GM23338 (cell line): Measurements from ENCODE around the gene VSIG10. TPM values are rescaled to one million over a fixed set of nuclear protein-coding genes. Genes with fewer than 3 reads are reported as not detected.

Source experiments
- ATAC-seq: fragments of 200-7000 bp; cut with Tn5 transposase; 3 replicates; pipeline ENCODE4 v1.9.1; 2020
- DNase-seq: peaks from one replicate; pipeline ENCODE4 v3.0.0-alpha.2; 2015; ENCODE audit warnings: low spot score
- H2AFZ ChIP-seq: fragments of 200-600 bp; sonication (generic); 2 replicates; pipeline ENCODE4 v1.8.0; 2016; ENCODE audit warnings: antibody characterized with exemption, mild to moderate bottlenecking, moderate library complexity
- H3F3A ChIP-seq: fragments of 200-600 bp; sonication (generic); replicated peaks from 2 replicates; pipeline ENCODE4 v1.8.0; 2017; ENCODE audit warnings: antibody characterized with exemption, mixed run types, low read depth
- H3K27ac ChIP-seq: fragments of 200-600 bp; sonication (generic); 2 replicates; pipeline ENCODE4 v1.6.1; 2016; ENCODE audit warnings: low read depth
- H3K27me3 ChIP-seq: fragments of 200-600 bp; sonication (generic); 2 replicates; pipeline ENCODE4 v1.8.0; 2016; ENCODE audit warnings: mild to moderate bottlenecking, mixed run types, moderate library complexity; ENCODE audit not compliant: insufficient read depth
- H3K36me3 ChIP-seq: fragments of 200-600 bp; sonication (generic); 2 replicates; pipeline ENCODE4 v1.8.0; 2016; ENCODE audit warnings: mild to moderate bottlenecking; ENCODE audit not compliant: insufficient read depth
- H3K4me1 ChIP-seq: fragments of 200-600 bp; sonication (generic); 2 replicates; pipeline ENCODE4 v1.8.0; 2016; ENCODE audit warnings: mild to moderate bottlenecking, moderate library complexity; ENCODE audit not compliant: insufficient read depth
- H3K4me2 ChIP-seq: fragments of 200-600 bp; sonication (generic); 2 replicates; pipeline ENCODE4 v1.7.1; 2017; ENCODE audit warnings: mixed run types
- H3K4me3 ChIP-seq: fragments of 200-600 bp; sonication (generic); 2 replicates; pipeline ENCODE4 v1.6.1; 2016; ENCODE audit warnings: mixed run types
- H3K79me2 ChIP-seq: fragments of 200-600 bp; sonication (generic); replicated peaks from 2 replicates; pipeline ENCODE4 v1.8.0; 2017; ENCODE audit warnings: mild to moderate bottlenecking; ENCODE audit not compliant: insufficient read depth
- H3K9me2 ChIP-seq: fragments of 200-600 bp; sonication (generic); 2 replicates; pipeline ENCODE4 v1.8.0; 2017; ENCODE audit not compliant: insufficient read depth
- H4K20me1 ChIP-seq: fragments of 200-600 bp; sonication (generic); replicated peaks from 2 replicates; pipeline ENCODE4 v1.8.0; 2017; ENCODE audit warnings: mild to moderate bottlenecking; ENCODE audit not compliant: insufficient read depth
- H3K27ac Mint-ChIP-seq: 2 replicates; pipeline ENCODE4 v1.8.0; 2020; ENCODE audit warnings: inconsistent platforms, mild to moderate bottlenecking, moderate library complexity, mixed read lengths
- H3K27me3 Mint-ChIP-seq: 3 replicates; pipeline ENCODE4 v1.8.0; 2022; ENCODE audit warnings: low read depth, mild to moderate bottlenecking, moderate library complexity, mixed read lengths, inconsistent platforms; ENCODE audit not compliant: insufficient read depth, poor library complexity
- H3K36me3 Mint-ChIP-seq: 3 replicates; pipeline ENCODE4 v1.8.0; 2021; ENCODE audit warnings: low read depth, mild to moderate bottlenecking, inconsistent platforms, moderate library complexity, mixed read lengths
- H3K4me1 Mint-ChIP-seq: 3 replicates; pipeline ENCODE4 v1.8.0; 2020; ENCODE audit warnings: mild to moderate bottlenecking, inconsistent platforms, mixed read lengths
- H3K4me3 Mint-ChIP-seq: 3 replicates; pipeline ENCODE4 v1.8.0; 2021; ENCODE audit warnings: moderate library complexity, mild to moderate bottlenecking, inconsistent platforms, mixed read lengths
- H3K9me3 Mint-ChIP-seq: 3 replicates; pipeline ENCODE4 v1.8.0; 2020; ENCODE audit warnings: moderate library complexity, mild to moderate bottlenecking, inconsistent platforms, mixed read lengths
- CREB1 ChIP-seq: fragments of 250-450 bp; sonication (Bioruptor Pico); IDR thresholded peaks from 2 replicates; pipeline ENCODE4 v1.5.0; 2020; ENCODE audit warnings: low read depth, mild to moderate bottlenecking, moderate library complexity
- EZH2 ChIP-seq: fragments of 200-600 bp; sonication (generic); IDR thresholded peaks from one replicate; pipeline ENCODE4 v1.8.0; 2017; ENCODE audit warnings: antibody characterized with exemption, mild to moderate bottlenecking, low read depth; ENCODE audit not compliant: unreplicated experiment
- EZH2phosphoT487 ChIP-seq: fragments of 200-600 bp; sonication (generic); IDR thresholded peaks from one replicate; pipeline ENCODE4 v1.8.1; 2018; ENCODE audit warnings: antibody characterized with exemption; ENCODE audit not compliant: unreplicated experiment
- JUNB ChIP-seq: IDR thresholded peaks from one replicate; pipeline ENCODE4 v1.6.1; 2016; ENCODE audit warnings: antibody characterized with exemption; ENCODE audit not compliant: unreplicated experiment
- NANOG ChIP-seq: IDR thresholded peaks from 2 replicates; pipeline ENCODE4 v1.6.1; 2016; ENCODE audit warnings: antibody characterized with exemption, borderline replicate concordance
- ZNF114 ChIP-seq: fragments of 250-450 bp; sonication (Bioruptor Pico); IDR thresholded peaks from 2 replicates; pipeline ENCODE4 v1.5.0; 2020; ENCODE audit warnings: mild to moderate bottlenecking, moderate library complexity
- polyA plus RNA-seq: library from polyadenylated mRNA; unstranded; fragments of >200 nt; fragmentation: Nextera tagmentation; extraction: Ambion mirVana; gene quantifications from 2 replicates; pipeline ENCODE4 v1.2.1, GENCODE V29; 2016
- total RNA-seq: library from RNA; depleted of rRNA; stranded (reverse); fragments of >200 nt; shearing (Covaris generic); gene quantifications from 2 replicates; pipeline ENCODE4 v1.2.3, GENCODE V29; 2014
- TF ChIP-seq, protein P1 (sequence below): fragments of 250-450 bp; sonication (Bioruptor Pico); IDR thresholded peaks from 2 replicates; pipeline ENCODE4 v1.5.0; 2020; ENCODE audit warnings: mild to moderate bottlenecking, moderate library complexity
- TF ChIP-seq, protein P2 (sequence below), 2 experiments: fragments of 200-600 bp in 1 of 2; sonication (generic) in 1 of 2; conservative IDR thresholded peaks; 2 replicates each; pipeline versions ENCODE4 v1.5.1 to v1.6.1; 2016 to 2017; ENCODE audit warnings: antibody characterized with exemption in 2 of 2, low read depth in 2 of 2, mild to moderate bottlenecking in 2 of 2, moderate library complexity in 1 of 2
- TF ChIP-seq, protein P3 (sequence below): IDR thresholded peaks from one replicate; pipeline ENCODE4 v1.6.1; 2018; ENCODE audit warnings: antibody characterized with exemption; ENCODE audit not compliant: unreplicated experiment

Gene VSIG10
- total and polyA plus RNA-seq, 2 experiments from 2014 or later, result 52.1 to 98.5 TPM

DNA sequence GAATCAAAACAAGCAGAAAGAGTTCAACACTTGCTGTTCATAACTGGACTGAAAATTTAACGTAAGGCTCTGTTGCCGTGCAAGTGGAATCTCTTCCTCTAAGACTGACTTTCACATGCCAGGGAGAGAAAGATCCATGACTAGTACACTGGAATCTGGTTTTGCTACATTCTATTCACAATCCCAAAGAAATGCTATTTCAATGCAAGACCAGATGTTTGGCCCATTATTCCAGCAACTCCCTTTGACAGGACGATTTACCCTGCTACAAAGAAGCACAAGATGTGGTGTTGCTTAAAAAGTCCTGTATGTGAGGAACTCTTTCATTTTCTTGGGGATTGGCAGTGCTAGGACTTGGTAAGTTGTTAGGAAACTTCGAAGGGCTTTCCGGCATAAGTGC, 69.9 kb downstream of the VSIG10 start (continued):
- TF ChIP-seq, protein P1, sequence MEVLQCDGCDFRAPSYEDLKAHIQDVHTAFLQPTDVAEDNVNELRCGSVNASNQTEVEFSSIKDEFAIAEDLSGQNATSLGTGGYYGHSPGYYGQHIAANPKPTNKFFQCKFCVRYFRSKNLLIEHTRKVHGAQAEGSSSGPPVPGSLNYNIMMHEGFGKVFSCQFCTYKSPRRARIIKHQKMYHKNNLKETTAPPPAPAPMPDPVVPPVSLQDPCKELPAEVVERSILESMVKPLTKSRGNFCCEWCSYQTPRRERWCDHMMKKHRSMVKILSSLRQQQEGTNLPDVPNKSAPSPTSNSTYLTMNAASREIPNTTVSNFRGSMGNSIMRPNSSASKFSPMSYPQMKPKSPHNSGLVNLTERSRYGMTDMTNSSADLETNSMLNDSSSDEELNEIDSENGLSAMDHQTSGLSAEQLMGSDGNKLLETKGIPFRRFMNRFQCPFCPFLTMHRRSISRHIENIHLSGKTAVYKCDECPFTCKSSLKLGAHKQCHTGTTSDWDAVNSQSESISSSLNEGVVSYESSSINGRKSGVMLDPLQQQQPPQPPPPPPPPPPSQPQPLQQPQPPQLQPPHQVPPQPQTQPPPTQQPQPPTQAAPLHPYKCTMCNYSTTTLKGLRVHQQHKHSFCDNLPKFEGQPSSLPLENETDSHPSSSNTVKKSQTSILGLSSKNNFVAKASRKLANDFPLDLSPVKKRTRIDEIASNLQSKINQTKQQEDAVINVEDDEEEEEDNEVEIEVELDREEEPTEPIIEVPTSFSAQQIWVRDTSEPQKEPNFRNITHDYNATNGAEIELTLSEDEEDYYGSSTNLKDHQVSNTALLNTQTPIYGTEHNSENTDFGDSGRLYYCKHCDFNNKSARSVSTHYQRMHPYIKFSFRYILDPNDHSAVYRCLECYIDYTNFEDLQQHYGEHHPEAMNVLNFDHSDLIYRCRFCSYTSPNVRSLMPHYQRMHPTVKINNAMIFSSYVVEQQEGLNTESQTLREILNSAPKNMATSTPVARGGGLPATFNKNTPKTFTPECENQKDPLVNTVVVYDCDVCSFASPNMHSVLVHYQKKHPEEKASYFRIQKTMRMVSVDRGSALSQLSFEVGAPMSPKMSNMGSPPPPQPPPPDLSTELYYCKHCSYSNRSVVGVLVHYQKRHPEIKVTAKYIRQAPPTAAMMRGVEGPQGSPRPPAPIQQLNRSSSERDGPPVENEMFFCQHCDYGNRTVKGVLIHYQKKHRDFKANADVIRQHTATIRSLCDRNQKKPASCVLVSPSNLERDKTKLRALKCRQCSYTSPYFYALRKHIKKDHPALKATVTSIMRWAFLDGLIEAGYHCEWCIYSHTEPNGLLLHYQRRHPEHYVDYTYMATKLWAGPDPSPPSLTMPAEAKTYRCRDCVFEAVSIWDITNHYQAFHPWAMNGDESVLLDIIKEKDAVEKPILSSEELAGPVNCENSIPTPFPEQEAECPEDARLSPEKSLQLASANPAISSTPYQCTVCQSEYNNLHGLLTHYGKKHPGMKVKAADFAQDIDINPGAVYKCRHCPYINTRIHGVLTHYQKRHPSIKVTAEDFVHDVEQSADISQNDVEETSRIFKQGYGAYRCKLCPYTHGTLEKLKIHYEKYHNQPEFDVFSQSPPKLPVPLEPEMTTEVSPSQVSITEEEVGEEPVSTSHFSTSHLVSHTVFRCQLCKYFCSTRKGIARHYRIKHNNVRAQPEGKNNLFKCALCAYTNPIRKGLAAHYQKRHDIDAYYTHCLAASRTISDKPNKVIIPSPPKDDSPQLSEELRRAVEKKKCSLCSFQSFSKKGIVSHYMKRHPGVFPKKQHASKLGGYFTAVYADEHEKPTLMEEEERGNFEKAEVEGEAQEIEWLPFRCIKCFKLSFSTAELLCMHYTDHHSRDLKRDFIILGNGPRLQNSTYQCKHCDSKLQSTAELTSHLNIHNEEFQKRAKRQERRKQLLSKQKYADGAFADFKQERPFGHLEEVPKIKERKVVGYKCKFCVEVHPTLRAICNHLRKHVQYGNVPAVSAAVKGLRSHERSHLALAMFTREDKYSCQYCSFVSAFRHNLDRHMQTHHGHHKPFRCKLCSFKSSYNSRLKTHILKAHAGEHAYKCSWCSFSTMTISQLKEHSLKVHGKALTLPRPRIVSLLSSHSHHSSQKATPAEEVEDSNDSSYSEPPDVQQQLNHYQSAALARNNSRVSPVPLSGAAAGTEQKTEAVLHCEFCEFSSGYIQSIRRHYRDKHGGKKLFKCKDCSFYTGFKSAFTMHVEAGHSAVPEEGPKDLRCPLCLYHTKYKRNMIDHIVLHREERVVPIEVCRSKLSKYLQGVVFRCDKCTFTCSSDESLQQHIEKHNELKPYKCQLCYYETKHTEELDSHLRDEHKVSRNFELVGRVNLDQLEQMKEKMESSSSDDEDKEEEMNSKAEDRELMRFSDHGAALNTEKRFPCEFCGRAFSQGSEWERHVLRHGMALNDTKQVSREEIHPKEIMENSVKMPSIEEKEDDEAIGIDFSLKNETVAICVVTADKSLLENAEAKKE (CRISPR knock-in tag), result no peak
- no peak for TF ChIP-seq EZH2phosphoT487
- no peak for TF ChIP-seq ZNF114 (CRISPR knock-in tag)
- TF ChIP-seq, protein P2, sequence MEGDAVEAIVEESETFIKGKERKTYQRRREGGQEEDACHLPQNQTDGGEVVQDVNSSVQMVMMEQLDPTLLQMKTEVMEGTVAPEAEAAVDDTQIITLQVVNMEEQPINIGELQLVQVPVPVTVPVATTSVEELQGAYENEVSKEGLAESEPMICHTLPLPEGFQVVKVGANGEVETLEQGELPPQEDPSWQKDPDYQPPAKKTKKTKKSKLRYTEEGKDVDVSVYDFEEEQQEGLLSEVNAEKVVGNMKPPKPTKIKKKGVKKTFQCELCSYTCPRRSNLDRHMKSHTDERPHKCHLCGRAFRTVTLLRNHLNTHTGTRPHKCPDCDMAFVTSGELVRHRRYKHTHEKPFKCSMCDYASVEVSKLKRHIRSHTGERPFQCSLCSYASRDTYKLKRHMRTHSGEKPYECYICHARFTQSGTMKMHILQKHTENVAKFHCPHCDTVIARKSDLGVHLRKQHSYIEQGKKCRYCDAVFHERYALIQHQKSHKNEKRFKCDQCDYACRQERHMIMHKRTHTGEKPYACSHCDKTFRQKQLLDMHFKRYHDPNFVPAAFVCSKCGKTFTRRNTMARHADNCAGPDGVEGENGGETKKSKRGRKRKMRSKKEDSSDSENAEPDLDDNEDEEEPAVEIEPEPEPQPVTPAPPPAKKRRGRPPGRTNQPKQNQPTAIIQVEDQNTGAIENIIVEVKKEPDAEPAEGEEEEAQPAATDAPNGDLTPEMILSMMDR (conservative IDR thresholded peaks at IDR 0.05; ENCODE audit: low read depth in 2 of 2), result no peak

DNA sequence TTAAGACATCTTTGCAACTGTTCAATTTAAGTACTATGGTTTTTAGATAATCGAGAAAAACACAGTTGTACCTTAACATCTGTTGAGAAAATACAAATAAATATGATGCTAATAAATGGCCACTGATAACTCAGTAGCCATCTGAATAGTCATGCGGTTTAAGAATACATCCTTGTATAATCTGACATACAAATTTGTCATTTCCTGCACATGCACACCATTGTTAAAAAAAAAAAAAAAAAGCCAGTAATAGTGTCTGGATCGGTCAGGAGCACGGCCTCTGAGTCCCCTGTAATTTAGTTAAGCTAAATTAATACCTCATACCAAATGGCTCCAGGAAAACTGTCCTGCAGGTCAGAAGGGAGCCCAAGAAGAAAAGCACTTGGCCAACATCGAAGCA, 70.5 kb downstream of the VSIG10 start:
- peaks cover 12% of the 10 kb centered on the region for H4K20me1 ChIP-seq
- Mint-ChIP-seq H3K9me3 (no peaks in the 10 kb centered on the region), H3K4me3 (no peak overlapping the region), H3K27ac (no peak overlapping the region; the same call in 1 of the 2 replicates), H3K4me1 (peaks cover 9% of the 10 kb centered on the region; the same call in 2 of the 3 replicates), H3K36me3 (peaks cover 91% of the 10 kb centered on the region), H3K27me3 (no peaks in the 10 kb centered on the region)
- H2AFZ ChIP-seq, result no peak overlapping the region
- no peaks in the 10 kb centered on the region for H3K9me2 ChIP-seq
- H3K4me1 ChIP-seq, result no peaks in the 10 kb centered on the region
- no peak overlapping the region for H3K4me2 ChIP-seq
- TF ChIP-seq EZH2 (no peak), ZNF114 (CRISPR knock-in tag) (no peak), CREB1 (no peak), JUNB (no peak), NANOG (no peak)
- TF ChIP-seq, protein P3, sequence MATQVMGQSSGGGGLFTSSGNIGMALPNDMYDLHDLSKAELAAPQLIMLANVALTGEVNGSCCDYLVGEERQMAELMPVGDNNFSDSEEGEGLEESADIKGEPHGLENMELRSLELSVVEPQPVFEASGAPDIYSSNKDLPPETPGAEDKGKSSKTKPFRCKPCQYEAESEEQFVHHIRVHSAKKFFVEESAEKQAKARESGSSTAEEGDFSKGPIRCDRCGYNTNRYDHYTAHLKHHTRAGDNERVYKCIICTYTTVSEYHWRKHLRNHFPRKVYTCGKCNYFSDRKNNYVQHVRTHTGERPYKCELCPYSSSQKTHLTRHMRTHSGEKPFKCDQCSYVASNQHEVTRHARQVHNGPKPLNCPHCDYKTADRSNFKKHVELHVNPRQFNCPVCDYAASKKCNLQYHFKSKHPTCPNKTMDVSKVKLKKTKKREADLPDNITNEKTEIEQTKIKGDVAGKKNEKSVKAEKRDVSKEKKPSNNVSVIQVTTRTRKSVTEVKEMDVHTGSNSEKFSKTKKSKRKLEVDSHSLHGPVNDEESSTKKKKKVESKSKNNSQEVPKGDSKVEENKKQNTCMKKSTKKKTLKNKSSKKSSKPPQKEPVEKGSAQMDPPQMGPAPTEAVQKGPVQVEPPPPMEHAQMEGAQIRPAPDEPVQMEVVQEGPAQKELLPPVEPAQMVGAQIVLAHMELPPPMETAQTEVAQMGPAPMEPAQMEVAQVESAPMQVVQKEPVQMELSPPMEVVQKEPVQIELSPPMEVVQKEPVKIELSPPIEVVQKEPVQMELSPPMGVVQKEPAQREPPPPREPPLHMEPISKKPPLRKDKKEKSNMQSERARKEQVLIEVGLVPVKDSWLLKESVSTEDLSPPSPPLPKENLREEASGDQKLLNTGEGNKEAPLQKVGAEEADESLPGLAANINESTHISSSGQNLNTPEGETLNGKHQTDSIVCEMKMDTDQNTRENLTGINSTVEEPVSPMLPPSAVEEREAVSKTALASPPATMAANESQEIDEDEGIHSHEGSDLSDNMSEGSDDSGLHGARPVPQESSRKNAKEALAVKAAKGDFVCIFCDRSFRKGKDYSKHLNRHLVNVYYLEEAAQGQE, result no peak
- no peak overlapping the region for H3K4me3 ChIP-seq
- no peaks in the 10 kb centered on the region for H3K27me3 ChIP-seq
- ATAC-seq (no peak), DNase-seq (no peak)
- H3K27ac ChIP-seq, result peak overlapping the region; percentile 52; the same call in 1 of the 2 replicates
- no peaks in the 10 kb centered on the region for H3K79me2 ChIP-seq
- H3K36me3 ChIP-seq, result peaks cover 61% of the 10 kb centered on the region
- H3F3A ChIP-seq, result peaks cover 23% of the 10 kb centered on the region
